Measurements from ENCODE around the gene DNAAF8. TPM values are rescaled to one million over a fixed set of nuclear protein-coding genes. Genes with fewer than 3 reads are reported as not detected.

Gene DNAAF8
- total RNA-seq, 4 donors from 2014 or later: 0.42 to 1.7 (median 0.94) TPM

DNA sequence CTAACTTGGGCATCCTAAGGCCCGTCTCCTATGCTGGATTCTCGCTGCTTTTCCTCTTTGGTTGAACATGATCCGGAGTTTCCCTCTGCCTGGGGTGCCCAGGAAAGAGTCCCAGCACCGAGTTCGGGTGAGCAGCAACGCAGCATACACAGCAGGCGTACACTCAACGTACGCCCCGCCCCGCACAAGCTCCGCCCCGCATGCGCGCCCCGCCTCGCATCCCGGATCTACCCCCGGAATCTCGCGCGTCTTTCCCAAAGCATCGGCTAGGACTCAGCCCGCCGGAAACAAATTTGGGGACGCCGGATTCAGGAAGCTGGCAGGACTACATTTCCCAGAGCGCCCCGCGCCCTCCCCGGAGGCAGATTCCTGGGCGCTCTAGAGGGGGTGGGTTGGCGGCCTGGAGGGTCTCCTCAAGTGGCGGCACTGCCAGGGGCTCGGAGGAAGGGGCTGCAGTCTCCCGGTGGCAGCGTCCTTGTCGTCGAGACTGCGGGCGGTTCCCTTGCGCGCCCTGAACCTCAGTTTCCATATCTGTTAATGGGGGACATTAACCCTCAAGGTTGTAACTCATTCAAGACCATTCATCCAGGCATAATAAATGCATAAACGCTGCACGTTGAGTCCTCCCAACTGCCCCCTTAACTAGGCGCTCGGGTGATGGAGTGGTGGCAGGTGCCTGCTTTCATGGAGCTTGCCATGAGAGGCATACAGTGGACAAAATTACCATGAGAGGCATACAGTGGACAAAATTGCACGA lies 34.4 kb downstream of the DNAAF8 start:
- TF ChIP-seq, protein P1, sequence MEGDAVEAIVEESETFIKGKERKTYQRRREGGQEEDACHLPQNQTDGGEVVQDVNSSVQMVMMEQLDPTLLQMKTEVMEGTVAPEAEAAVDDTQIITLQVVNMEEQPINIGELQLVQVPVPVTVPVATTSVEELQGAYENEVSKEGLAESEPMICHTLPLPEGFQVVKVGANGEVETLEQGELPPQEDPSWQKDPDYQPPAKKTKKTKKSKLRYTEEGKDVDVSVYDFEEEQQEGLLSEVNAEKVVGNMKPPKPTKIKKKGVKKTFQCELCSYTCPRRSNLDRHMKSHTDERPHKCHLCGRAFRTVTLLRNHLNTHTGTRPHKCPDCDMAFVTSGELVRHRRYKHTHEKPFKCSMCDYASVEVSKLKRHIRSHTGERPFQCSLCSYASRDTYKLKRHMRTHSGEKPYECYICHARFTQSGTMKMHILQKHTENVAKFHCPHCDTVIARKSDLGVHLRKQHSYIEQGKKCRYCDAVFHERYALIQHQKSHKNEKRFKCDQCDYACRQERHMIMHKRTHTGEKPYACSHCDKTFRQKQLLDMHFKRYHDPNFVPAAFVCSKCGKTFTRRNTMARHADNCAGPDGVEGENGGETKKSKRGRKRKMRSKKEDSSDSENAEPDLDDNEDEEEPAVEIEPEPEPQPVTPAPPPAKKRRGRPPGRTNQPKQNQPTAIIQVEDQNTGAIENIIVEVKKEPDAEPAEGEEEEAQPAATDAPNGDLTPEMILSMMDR (IDR thresholded peaks at IDR 0.05): peak in 1 of 3 experiments; percentile 14
- TF ChIP-seq EP300 (IDR thresholded peaks at IDR 0.05): no peak
- TF ChIP-seq POLR2A (IDR thresholded peaks at IDR 0.05; ENCODE audit: low read depth): peak; percentile 20
- peak; percentile 91 to 96 for TF ChIP-seq POLR2AphosphoS5 (IDR thresholded peaks at IDR 0.05)
- Histone ChIP-seq H3K27me3 (no peaks in the 10 kb centered on the region), H3K9me3 (no peaks in the 10 kb centered on the region), H3K36me3 (peaks cover 0 to 19% (median 18%) of the 10 kb centered on the region in 4 donors), H3K27ac (replicated peaks in 1 of 4) (peak overlapping the region; percentile 86 to 91 (median 90)), H3K4me1 (peaks cover 35 to 47% (median 38%) of the 10 kb centered on the region in 4 donors), H3K4me3 (peak overlapping the region; percentile 89 to 95 (median 94))
- peak; percentile 100 for DNase-seq (ENCODE audit: extremely low spot score)
- 5% methylated on average over 18 of the region's 48 CpGs for WGBS
- intact Hi-C loops (cut with DNase I): loop anchor here (5.0 kb wide), 3 partner anchors 34 to 79 kb away; partner anchors contain the start of genes GLYR1, ROGDI and UBN1

GRCh38 chr16:4769306-4769638 lies 34.9 kb downstream of the DNAAF8 start:
- 60% methylated on average over 7 of the region's 7 CpGs for WGBS
- H3K36me3 ChIP-seq: peaks cover 0 to 13% (median 12%) of the 10 kb centered on the region in 4 donors
- peak overlapping the region; percentile 89 to 95 (median 94) for H3K4me3 ChIP-seq
- DNase-seq (ENCODE audit: extremely low spot score): no peak
- peaks cover 35 to 43% (median 36%) of the 10 kb centered on the region in 4 donors for H3K4me1 ChIP-seq
- peak overlapping the region; percentile 1 to 91 (median 88) for H3K27ac ChIP-seq (replicated peaks in 1 of 4)
- intact Hi-C loops (cut with DNase I): loop anchor here (5.0 kb wide), 3 partner anchors 33 to 78 kb away; partner anchors contain the start of genes GLYR1, ROGDI and UBN1
- no peaks in the 10 kb centered on the region for H3K9me3 ChIP-seq
- TF ChIP-seq, protein P1 (IDR thresholded peaks at IDR 0.05): no peak
- TF ChIP-seq POLR2AphosphoS5 (IDR thresholded peaks at IDR 0.05) (no peak), POLR2A (IDR thresholded peaks at IDR 0.05; ENCODE audit: low read depth) (no peak), EP300 (IDR thresholded peaks at IDR 0.05) (no peak)
- no peaks in the 10 kb centered on the region for H3K27me3 ChIP-seq

GRCh38 chr16:4771646-4772045 lies 37.3 kb downstream of the DNAAF8 start:
- H3K27me3 ChIP-seq: peaks cover 0 to 4% (median 0%) of the 10 kb centered on the region in 4 donors
- no peak overlapping the region for H3K27ac ChIP-seq (replicated peaks in 1 of 4)
- 60% methylated on average over 3 of the region's 3 CpGs for WGBS
- peaks cover 17 to 20% (median 18%) of the 10 kb centered on the region in 4 donors for H3K4me1 ChIP-seq
- TF ChIP-seq POLR2A (IDR thresholded peaks at IDR 0.05; ENCODE audit: low read depth) (no peak), POLR2AphosphoS5 (IDR thresholded peaks at IDR 0.05) (no peak)
- intact Hi-C loops (cut with DNase I): no loop called here
- no peak overlapping the region for H3K4me3 ChIP-seq
- no peaks in the 10 kb centered on the region for H3K9me3 ChIP-seq
- no peaks in the 10 kb centered on the region for H3K36me3 ChIP-seq
- no peak for DNase-seq (ENCODE audit: extremely low spot score)

- H3K9me3 ChIP-seq: no peaks in the 10 kb centered on the region
- H3K36me3 ChIP-seq: no peaks in the 10 kb centered on the region
- peaks cover 0 to 4% (median 0%) of the 10 kb centered on the region in 4 donors for H3K27me3 ChIP-seq
- DNase-seq (ENCODE audit: extremely low spot score): no peak
- intact Hi-C loops (cut with DNase I): no loop called here
- no peak overlapping the region for H3K4me3 ChIP-seq
- TF ChIP-seq POLR2A (IDR thresholded peaks at IDR 0.05; ENCODE audit: low read depth): no peak
- TF ChIP-seq EP300 (IDR thresholded peaks at IDR 0.05): no peak
- TF ChIP-seq POLR2AphosphoS5 (IDR thresholded peaks at IDR 0.05): no peak
- TF ChIP-seq, protein P1 (IDR thresholded peaks at IDR 0.05): no peak
- peaks cover 15 to 17% (median 16%) of the 10 kb centered on the region in 4 donors for H3K4me1 ChIP-seq
- no peak overlapping the region for H3K27ac ChIP-seq (replicated peaks in 1 of 4)
- 89% methylated on average over 3 of the region's 5 CpGs for WGBS
These were observed 38.0 kb downstream of the DNAAF8 start for GRCh38 chr16:4772351-4772750.

GRCh38 chr16:4775005-4775404 lies 40.7 kb downstream of the DNAAF8 start:
- TF ChIP-seq POLR2A (IDR thresholded peaks at IDR 0.05; ENCODE audit: low read depth) (no peak), EP300 (IDR thresholded peaks at IDR 0.05) (no peak), POLR2AphosphoS5 (IDR thresholded peaks at IDR 0.05) (no peak)
- TF ChIP-seq, protein P1 (IDR thresholded peaks at IDR 0.05): no peak
- WGBS: 86% methylated on average over 5 of the region's 13 CpGs
- Histone ChIP-seq H3K27ac (replicated peaks in 1 of 4) (no peak overlapping the region), H3K4me3 (no peak overlapping the region), H3K9me3 (no peaks in the 10 kb centered on the region), H3K36me3 (no peaks in the 10 kb centered on the region), H3K27me3 (peaks cover 0 to 4% (median 0%) of the 10 kb centered on the region in 4 donors), H3K4me1 (no peaks in the 10 kb centered on the region)
- no peak for DNase-seq (ENCODE audit: extremely low spot score)
- intact Hi-C loops (cut with DNase I): no loop called here

Measured in esophagus muscularis mucosa (tissue), 4 donors.